GM10266 (cell line): ENCODE measurements around the gene HDLBP.

Experiments
- DNase-seq: peaks from one replicate; pipeline ENCODE4 v3.0.0; 2012; ENCODE audit errors: extremely low spot score
- TF ChIP-seq, protein P1 (sequence below): IDR thresholded peaks from 2 replicates; pipeline ENCODE4 v1.5.1; 2012; ENCODE audit warnings: mild to moderate bottlenecking, low read depth; ENCODE audit not compliant: control insufficient read depth, insufficient read depth; ENCODE audit errors: missing control alignments

Gene HDLBP

DNA sequence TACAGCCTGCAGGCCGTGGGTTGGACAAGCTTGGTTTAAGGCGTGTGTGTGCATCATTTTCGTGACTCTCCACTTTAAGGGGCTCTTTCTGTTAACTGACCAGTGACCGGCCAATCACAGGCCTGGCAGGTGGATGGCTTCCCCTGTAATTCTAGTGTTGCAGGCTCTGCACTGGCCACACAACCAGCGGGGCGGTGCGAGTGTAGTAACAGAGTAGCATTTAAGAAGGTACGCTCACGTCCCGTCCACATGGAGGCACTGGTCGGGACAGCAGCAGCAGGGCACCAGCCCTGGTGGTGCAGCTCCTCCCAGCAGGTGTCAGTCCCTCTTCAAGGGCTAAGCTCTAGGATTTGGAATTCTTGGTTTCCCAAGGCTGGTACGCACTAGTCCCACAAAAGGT, 135.0 kb downstream of the HDLBP start:
- TF ChIP-seq, protein P1, sequence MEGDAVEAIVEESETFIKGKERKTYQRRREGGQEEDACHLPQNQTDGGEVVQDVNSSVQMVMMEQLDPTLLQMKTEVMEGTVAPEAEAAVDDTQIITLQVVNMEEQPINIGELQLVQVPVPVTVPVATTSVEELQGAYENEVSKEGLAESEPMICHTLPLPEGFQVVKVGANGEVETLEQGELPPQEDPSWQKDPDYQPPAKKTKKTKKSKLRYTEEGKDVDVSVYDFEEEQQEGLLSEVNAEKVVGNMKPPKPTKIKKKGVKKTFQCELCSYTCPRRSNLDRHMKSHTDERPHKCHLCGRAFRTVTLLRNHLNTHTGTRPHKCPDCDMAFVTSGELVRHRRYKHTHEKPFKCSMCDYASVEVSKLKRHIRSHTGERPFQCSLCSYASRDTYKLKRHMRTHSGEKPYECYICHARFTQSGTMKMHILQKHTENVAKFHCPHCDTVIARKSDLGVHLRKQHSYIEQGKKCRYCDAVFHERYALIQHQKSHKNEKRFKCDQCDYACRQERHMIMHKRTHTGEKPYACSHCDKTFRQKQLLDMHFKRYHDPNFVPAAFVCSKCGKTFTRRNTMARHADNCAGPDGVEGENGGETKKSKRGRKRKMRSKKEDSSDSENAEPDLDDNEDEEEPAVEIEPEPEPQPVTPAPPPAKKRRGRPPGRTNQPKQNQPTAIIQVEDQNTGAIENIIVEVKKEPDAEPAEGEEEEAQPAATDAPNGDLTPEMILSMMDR: no peak
- DNase-seq: no peak

DNA sequence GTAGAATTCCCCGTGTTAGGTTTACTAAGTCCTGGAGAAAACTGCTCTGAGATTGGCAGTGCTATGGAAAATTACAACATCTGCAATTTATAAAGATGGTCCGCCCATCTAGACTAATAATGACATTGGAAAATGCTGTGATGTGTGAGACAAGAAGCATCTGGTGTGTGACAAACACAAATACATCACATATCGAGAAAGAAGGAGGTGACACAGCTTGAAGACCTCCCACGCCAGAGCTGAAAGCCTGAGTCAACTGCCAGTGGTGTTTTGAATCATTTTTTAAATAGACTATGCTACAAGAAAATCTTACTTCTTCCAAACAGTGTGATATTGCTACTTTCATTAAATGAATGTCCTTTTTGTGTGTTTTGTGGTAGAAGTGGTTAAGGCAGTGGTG, 135.6 kb downstream of the HDLBP start:
- DNase-seq: peak; percentile 69
- TF ChIP-seq, protein P1: no peak

DNA sequence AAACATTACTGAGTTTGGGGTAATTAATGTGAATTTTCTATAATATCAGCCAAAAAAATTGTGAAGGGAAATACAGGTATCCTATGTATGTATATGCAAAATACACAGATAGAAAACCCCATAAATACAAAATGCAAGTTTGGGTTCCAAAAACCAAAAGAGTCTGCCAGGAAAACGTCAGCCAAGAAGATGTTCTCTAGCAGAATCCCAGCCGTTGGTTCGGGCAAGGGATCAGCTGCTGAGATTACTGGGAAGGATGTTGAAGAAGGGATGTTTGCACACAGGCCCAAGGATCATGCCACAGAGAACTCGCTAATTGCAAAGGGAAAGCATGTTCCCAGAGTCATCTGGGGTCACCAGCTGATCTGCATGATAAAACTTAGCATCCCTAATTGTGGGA, 136.5 kb downstream of the HDLBP start:
- TF ChIP-seq, protein P1: no peak
- no peak for DNase-seq

DNA sequence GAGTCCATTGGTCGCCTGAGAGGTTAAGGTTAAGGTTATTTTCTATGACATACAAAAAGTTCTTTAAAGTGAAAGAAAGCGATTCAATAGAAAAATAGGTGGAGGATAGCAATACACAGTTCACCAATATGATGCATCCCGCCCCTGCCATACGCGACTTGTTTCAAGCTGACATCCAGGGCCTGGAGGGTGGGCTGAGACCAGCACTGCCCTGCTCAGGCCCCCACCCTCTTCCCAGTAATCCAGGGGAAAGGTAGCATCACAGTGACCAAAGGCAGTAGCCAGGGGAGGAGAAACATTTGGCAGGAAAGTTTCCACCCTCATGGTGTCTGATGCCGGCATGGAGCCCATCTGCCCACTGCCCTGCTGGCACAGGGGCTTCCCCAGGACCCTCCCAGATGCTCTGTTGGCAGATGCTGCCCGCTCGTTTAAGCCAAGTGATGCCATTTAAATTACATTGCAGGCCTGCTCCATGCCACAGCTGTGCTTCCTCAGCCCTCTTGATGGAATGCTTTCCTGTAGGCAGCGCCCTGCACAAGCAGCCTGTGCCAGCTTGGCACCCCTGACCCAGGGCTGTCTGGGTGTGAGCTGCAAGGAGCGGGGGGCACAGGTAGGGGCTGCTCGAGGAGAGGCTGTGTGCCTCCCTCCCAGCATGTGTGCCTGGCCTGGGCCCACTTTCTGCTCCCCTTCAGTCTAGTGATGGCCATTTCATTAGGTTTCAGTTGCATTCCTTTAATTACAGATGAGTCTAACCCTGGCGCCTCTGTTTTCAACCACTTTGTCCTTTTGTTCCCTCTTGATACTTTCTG, 137.7 kb downstream of the HDLBP start:
- TF ChIP-seq, protein P1: no peak
- no peak for DNase-seq
